WTC11 (cell line): ENCODE data around the gene SMARCD2.

Experiments used
- ATF2 ChIP-seq: sonication (generic); formaldehyde crosslinking; IDR thresholded peaks from 2 replicates; pipeline ENCODE4 v1.8.1; 2022; ENCODE audit warnings: low read depth, missing genetic modification reagents, borderline replicate concordance
- CTCF ChIP-seq: fragments of 200-600 bp; IDR thresholded peaks from 2 replicates; pipeline ENCODE4 v1.8.0; 2022; ENCODE audit warnings: antibody characterized with exemption
- ELF4 ChIP-seq: sonication (generic); formaldehyde crosslinking; IDR thresholded peaks from 2 replicates; pipeline ENCODE4 v1.8.1; 2022; ENCODE audit warnings: low read depth, mild to moderate bottlenecking, moderate library complexity, missing genetic modification reagents
- GABPB1 ChIP-seq: sonication (generic); formaldehyde crosslinking; IDR thresholded peaks from 2 replicates; pipeline ENCODE4 v1.8.1; 2023; ENCODE audit warnings: mild to moderate bottlenecking, missing genetic modification reagents
- ZSCAN18 ChIP-seq: fragments of 250-450 bp; sonication (Bioruptor Pico); IDR thresholded peaks from 2 replicates; pipeline ENCODE4 v2.1.2; 2022; ENCODE audit warnings: mild to moderate bottlenecking, moderate library complexity

GRCh38 chr17:63816669-63817068, 25.8 kb downstream of the SMARCD2 start:
- TF ChIP-seq CTCF = no peak
- no peak for TF ChIP-seq ATF2
- TF ChIP-seq GABPB1 (CRISPR knock-in tag) = no peak
- TF ChIP-seq ZSCAN18 (CRISPR knock-in tag) = no peak
- TF ChIP-seq ELF4 = no peak
